HEK293 (cell line): ENCODE data around the gene AUP1.

Source experiments
- CTCF ChIP-seq: fragments of 450-650 bp; formaldehyde crosslinking; IDR thresholded peaks from 2 replicates; pipeline ENCODE4 v1.5.1; 2016; ENCODE audit warnings: missing biosample characterization, missing genetic modification characterization
- GLI4 ChIP-seq: fragments of 450-650 bp; formaldehyde crosslinking; IDR thresholded peaks from 2 replicates; pipeline ENCODE4 v1.5.1; 2016; ENCODE audit warnings: missing biosample characterization, missing genetic modification characterization
- GLIS1 ChIP-seq: fragments of 450-650 bp; formaldehyde crosslinking; IDR thresholded peaks from 2 replicates; pipeline ENCODE4 v1.5.1; 2016; ENCODE audit warnings: missing biosample characterization, missing genetic modification characterization
- INSM2 ChIP-seq: fragments of 450-650 bp; formaldehyde crosslinking; IDR thresholded peaks from 2 replicates; pipeline ENCODE4 v1.5.1; 2016; ENCODE audit warnings: missing biosample characterization, missing genetic modification characterization
- PRDM10 ChIP-seq: fragments of 450-650 bp; formaldehyde crosslinking; IDR thresholded peaks from 2 replicates; pipeline ENCODE4 v1.5.1; 2016; ENCODE audit warnings: missing biosample characterization, missing genetic modification characterization
- REST ChIP-seq: fragments of 450-650 bp; formaldehyde crosslinking; IDR thresholded peaks from 2 replicates; pipeline ENCODE4 v1.5.1; 2016; ENCODE audit warnings: missing biosample characterization, missing genetic modification characterization
- TCF7L2 ChIP-seq: IDR thresholded peaks from 2 replicates; pipeline ENCODE4 v1.6.1; 2011; ENCODE audit warnings: low read depth, mild to moderate bottlenecking, inconsistent platforms, low read length, moderate library complexity, borderline replicate concordance
- ZBTB8A ChIP-seq: fragments of 450-650 bp; formaldehyde crosslinking; IDR thresholded peaks from 2 replicates; pipeline ENCODE4 v1.5.1; 2016; ENCODE audit warnings: missing biosample characterization, missing genetic modification characterization
- ZNF202 ChIP-seq: fragments of 450-650 bp; formaldehyde crosslinking; IDR thresholded peaks from 2 replicates; pipeline ENCODE4 v1.5.1; 2016; ENCODE audit warnings: missing biosample characterization, missing genetic modification characterization, borderline replicate concordance
- ZNF274 ChIP-seq, 2 experiments: fragments of 200-500 bp in 1 of 2; fragments of 450-650 bp in 1 of 2; sonication (Bioruptor generic) in 1 of 2; formaldehyde crosslinking in 1 of 2; IDR thresholded peaks; 2 replicates each; pipeline versions ENCODE4 v1.5.1 to v1.6.1; 2014 to 2016; ENCODE audit warnings: borderline replicate concordance in 1 of 2, inconsistent platforms in 1 of 2, low read length in 1 of 2, missing biosample characterization in 1 of 2, missing genetic modification characterization in 1 of 2
- ZNF423 ChIP-seq: fragments of 450-650 bp; formaldehyde crosslinking; IDR thresholded peaks from 2 replicates; pipeline ENCODE4 v1.5.1; 2016; ENCODE audit warnings: missing biosample characterization, missing genetic modification characterization
- ZNF664 ChIP-seq: fragments of 450-650 bp; formaldehyde crosslinking; IDR thresholded peaks from 2 replicates; pipeline ENCODE4 v1.5.1; 2016; ENCODE audit warnings: missing biosample characterization, missing genetic modification characterization

GRCh38 chr2:74511104-74511989 lies 18.2 kb downstream of the AUP1 start:
- TF ChIP-seq ZNF423 (tag by site-specific recombination): no peak
- no peak for TF ChIP-seq CTCF (tag by site-specific recombination)
- no peak for TF ChIP-seq INSM2
- peak; percentile 65 for TF ChIP-seq PRDM10 (tag by site-specific recombination)
- no peak for TF ChIP-seq GLIS1
- no peak for TF ChIP-seq ZNF274 (IDR thresholded peaks at IDR 0.05; ENCODE audit: low read length)
- no peak for TF ChIP-seq ZNF274 (tag by site-specific recombination; IDR thresholded peaks at IDR 0.05; ENCODE audit: borderline replicate concordance)
- TF ChIP-seq ZNF664 (tag by site-specific recombination): no peak
- no peak for TF ChIP-seq ZNF202
- no peak for TF ChIP-seq GLI4 (tag by site-specific recombination)
- TF ChIP-seq REST (tag by site-specific recombination): no peak
- no peak for TF ChIP-seq TCF7L2
- TF ChIP-seq ZBTB8A: no peak
